Stimulated activated naive CD8-positive, alpha-beta T cell treated with anti-CD3 and anti-CD28 coated beads, Interleukin-15, Interleukin-2, amounts not matched to agents 100 U/mL and 50 U/mL, for 24 hours (primary cell): Measurements from ENCODE around the gene SF3A1.

ENCODE experiments used
- ATAC-seq: fragments of 150-1000 bp; cut with Tn5 transposase; one replicate; pipeline ENCODE4 v1.10.0; 2021
- DNase-seq: peaks from one replicate; pipeline ENCODE4 v3.0.0; 2021

The SF3A1 gene

DNA sequence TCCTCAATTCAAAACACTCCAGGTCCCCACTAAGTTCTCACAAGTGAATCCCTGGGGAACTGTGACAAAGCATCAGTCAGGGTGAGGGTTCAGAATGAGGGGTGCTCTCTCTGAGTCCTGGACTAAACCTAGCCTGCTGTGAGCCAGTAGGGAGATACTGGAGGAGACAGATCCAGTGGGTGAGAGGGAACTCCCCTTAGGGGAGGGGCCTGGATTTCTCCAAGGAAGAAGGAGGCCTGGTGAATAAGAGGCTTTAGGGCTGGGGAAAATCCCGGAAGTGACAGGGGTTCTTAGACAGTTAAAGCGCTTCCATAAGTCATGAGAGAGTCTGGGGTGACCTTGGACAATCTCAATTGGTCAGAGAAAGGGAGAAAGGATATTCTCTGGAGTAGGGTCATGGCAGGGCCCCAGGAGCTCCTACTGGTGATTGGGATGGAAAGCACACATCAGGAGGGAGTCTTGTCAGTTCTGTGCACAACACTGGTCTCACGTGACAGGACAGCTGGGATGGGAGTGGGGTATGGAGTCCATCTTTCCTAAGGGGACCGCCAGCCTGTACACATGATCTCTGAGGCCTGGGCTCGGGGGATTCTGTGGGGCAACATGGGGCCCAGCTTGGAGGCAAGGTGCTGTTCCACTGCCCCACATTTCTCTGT, 31.5 kb downstream of the SF3A1 start:
- no peak for DNase-seq
- ATAC-seq, result no peak

DNA sequence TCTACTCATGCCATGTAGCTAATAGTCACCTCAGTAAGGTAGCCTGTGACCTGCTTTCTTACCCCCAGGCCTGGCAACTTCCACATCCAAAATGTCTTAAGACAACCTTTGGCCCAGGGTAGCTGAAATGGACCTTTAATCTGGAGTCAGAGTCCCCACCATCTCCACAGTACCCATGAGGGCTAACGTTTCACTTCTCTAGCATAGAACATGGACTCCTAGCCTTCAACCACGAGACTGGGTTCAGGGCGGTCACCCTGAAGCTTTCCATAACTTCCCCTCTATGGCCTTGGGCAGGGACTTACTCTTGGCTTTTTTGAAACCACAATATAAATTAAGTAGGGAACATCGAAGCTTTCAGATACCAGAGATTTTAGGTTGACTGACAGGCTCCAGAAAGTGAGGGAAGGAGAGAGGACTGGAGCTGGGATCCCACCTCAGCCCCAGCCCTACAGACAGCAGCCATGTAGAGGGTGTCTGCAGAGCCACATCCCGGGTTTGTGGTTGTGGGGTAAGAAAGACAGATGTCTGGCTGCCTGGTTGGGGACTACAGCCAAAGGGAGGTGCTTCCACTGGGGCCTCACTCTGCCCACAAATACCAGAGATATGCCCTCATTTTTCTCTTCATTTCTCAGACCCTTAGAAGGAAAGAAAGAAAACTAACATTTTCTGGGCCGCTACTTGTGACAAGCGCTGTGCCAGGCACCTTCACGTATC, 32.5 kb downstream of the SF3A1 start:
- peak; percentile 60 for DNase-seq
- ATAC-seq, result peak; percentile 37

DNA sequence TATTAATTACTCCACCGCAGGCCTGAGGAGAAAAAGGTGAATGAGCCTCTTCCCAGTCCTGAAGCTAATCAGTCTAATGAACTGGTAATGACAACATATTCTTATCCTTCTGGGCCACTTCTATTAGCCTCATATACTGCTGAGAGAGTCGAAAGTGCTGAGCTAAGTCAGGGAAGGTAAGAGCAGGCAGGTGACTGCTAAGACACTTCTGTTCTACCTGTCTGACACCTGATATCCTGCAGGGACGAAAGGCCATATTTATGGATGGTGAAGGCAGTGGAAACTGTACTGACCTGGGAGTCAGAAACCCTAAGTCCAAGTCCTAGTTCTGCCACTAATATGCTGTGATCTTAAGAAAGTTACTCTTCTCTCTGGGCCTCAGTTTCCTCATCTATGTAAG, 33.4 kb downstream of the SF3A1 start:
- ATAC-seq (no peak), DNase-seq (no peak)

DNA sequence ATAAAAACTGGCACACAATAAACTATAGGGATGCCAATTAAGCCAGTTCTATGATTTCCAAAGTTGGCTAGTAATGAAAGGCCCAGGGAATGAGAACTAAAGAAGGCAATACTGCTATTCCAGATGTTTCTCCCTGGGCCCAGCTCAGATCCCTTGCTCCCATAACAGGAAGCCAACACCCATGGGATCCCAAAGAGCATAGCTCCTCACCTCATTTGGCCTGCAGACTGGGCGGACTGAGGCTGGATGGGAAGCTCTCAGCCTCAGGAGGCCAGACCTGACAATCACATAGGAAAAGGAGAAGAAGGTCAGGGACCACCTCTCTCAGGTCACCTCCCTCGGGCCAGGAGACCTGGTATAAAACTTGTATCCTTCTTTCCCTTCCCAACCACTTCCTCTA, 35.2 kb downstream of the SF3A1 start:
- no peak for ATAC-seq

DNA sequence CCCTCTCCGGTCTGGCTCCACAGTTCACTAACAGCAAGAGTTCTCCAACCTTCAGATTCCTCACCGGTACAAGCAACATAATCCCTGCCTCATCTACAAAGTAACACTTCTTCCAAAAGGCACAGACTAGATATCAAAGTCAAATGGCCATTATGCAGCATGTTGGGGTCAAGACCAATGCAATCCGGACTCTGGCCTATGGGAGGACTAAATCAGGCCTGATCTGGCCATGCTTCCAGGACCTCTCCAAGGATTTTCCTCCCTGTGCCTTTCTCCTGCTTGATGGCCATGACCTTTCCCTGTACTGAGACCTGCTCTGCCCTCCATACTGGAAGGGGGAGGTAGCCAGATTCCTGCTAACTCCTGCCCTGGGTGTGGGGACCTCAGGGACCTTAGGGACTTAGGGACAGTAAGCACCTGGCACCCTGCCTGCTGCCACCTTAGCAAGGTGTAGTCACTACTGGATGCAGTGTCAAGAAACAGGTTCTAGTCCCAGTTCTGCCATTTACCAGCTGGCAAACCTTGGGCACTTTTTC, 36.6 kb downstream of the SF3A1 start:
- ATAC-seq, result no peak
- DNase-seq, result no peak

More for the DNA sequence above, 35.2 kb downstream of the SF3A1 start:
- no peak for DNase-seq

DNA sequence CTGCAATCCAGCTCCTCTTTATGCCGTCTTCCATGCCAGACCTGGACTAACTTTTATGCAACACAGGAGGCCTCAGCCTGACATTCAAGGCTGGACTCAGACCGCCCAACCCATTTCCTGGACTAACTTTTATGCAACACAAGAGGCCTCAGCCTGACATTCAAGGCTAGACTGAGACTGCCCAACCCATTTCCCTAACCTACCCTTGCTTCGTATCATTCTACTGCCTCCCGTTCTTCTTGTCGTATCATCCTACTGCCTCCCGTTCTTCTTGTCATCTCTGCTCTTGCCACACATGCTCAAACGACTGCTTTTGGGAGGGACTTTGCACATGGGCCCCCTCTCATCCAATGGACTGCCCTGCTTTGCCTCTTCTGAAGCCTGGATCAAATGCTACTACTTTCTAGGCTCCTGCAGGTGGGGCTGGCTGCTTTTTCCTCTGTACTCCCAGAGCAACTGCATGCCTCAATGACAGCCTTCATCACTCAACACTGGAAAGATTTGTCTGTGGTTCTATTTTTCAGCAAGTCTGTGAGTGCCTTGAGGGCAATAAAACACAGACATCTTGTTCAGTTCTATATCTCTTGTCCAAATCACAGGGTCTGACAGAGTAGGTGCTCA, 37.8 kb downstream of the SF3A1 start:
- ATAC-seq (no peak), DNase-seq (no peak)

DNA sequence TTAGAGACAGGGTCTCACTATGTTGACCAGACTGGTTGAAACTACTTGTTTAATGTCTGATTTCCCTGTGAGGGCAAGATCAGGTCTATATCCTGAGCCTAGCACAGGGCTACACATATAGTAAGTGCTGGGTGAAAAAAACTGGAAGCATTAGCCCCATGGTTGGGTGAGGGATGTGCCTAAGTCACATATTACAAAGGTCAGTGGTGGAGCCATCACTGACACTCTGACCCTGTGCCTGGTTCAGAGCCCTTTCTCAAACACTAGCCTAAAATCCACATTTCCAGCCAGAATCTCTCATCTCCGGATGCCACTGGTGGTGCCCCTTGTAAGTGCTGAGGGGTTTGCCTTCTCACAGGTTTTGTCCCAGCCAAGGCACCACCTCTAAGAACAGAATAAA, 38.9 kb downstream of the SF3A1 start:
- ATAC-seq, result no peak
- no peak for DNase-seq

DNA sequence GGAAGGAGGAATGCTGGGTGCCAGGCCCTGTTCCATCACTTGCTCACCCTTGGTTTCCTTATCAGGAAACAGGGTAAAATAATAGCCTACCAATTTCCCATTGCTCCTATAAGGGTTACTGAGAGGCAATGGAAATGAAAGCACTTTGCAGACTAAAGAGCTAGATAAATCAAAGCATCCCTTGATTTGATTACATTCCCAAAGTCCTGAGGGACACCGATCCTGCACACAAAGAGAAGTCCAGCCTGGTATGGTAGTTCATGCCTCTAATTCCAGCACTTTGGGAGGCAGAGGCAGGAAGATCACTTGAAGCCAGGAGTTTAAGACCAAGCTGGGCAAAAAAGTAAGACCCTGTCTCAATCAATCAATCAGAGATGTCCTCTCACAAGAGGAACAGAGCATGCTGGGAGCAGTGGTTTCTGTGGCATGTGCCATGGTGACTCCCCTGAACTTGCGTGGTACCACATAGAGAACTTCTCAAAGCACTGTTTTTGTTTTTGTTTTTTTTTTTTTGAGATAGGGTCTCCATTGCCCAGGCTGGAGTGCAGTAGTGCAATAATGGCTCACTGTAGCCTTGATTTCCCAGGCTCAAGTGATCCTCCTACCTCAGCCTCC, 40.6 kb downstream of the SF3A1 start:
- ATAC-seq (no peak), DNase-seq (no peak)

DNA sequence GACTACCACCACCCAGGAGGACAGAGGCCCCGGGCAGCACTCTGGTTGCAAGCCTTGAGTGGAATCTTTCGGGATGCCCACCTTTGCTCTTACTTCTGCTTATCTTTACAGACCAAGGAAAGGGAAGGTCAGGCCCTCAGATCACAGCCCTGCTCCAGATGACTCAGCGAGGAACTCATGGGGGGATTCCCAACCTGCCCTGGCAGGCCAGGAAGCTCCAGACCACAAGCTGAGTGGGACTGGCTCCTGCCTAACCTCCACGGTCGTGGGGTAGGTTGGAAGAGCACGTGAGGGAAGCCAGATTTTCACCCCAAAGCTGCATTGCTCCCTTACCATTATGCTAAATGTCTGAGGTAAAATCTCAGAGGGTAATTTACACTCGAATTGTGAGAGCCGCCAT, 41.8 kb downstream of the SF3A1 start:
- ATAC-seq (peak; percentile 66), DNase-seq (peak; percentile 69)

DNA sequence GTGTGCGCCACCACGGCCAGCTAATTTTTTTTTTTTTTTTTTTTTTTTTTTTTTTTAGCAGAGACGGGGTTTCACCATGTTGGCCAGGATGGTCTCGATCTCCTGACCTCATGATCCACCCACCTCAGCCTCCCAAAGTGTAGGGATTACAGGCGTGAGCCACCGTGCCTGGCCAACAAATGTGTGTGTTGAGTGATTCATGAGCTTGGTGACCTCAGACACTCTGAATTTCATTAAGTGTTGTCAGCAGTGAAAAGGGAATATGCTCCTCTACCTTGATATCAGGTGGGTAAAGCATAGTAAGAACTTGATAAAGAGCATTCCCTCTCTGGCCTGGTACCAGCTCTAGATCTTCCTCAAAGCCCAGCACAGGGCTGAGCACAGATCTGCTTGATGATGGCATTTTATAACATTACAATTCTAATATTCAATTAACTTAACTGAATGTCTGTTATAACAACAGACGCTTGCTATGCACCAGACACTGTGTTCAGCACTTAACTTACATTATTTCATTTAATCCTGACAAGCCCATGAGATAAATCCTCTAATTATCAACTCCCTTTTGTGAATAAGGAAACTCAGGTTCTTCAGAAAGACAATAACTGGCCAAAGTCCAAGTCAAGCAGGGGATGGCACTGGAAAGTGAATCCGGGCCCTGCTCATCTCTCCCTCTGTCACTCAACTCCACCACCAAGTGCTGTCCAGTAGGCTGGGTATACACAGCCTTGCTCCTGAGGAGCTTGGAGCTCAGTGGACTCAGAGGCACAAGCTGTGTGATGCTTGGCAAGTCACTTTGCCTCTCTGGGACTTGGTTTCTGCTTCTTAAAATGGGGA, 42.9 kb downstream of the SF3A1 start:
- no peak for DNase-seq
- ATAC-seq, result no peak

DNA sequence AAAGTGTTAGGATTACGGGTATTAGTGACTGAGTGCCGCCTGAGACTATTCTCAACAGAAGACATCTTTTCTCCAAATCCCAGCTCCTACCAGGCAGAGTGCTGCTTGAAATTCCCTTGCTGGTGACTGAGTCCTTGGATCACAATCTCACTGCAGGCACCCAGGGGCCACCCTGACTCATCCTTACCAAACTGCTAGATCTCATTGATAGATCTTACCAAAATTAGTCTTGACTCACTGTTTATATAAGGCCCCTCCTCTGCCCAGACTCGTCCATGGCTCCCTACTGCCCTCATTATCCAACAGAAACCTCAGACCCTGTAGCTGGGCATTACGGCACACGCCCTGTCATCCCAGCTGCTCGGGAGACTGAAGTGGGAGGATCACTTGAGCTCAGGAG, 44.6 kb downstream of the SF3A1 start:
- ATAC-seq (peak; percentile 41), DNase-seq (no peak)

DNA sequence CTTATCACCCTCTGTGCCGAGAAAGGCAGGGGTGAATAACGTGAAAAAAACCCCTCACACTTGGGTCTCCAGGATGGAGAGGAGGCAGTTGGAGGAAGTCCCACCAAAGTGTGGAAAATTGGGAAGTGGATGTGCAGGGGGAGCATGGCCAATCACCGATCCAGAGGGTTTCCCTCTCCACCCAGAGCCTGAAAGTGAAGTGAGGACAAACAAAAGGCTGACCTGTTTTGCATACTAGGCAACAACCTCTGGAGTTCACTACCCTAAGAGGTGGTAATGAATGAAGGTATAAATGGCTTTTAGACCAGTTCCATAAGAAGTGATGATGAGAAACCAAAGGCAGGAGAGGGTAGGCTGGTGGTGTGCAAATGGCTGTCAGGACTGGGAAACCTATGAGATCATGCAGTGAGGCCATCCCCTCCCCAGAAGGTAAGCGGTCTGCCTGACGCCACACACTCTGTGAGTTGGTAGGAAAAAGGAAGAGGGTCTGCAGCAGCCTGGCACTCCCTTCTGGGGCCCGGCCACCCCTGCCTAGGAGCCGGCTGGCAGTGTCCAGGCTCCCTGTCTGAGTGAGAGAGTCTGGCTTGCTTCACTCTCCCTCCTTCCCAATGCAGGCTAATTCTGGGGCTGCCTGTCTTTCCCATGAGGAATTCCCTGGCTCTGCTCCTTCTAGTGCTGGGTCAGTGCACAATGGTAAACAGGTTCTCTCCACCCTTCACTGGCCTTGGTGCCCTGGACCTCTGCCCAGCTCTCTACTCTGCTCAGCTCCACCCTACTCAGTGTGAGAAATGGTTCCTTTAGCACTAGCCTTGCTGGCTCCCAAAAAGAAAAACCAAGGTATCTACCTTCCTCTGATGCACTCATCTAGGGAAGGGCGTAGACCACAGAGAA, 45.6 kb downstream of the SF3A1 start:
- ATAC-seq (no peak), DNase-seq (no peak)

DNA sequence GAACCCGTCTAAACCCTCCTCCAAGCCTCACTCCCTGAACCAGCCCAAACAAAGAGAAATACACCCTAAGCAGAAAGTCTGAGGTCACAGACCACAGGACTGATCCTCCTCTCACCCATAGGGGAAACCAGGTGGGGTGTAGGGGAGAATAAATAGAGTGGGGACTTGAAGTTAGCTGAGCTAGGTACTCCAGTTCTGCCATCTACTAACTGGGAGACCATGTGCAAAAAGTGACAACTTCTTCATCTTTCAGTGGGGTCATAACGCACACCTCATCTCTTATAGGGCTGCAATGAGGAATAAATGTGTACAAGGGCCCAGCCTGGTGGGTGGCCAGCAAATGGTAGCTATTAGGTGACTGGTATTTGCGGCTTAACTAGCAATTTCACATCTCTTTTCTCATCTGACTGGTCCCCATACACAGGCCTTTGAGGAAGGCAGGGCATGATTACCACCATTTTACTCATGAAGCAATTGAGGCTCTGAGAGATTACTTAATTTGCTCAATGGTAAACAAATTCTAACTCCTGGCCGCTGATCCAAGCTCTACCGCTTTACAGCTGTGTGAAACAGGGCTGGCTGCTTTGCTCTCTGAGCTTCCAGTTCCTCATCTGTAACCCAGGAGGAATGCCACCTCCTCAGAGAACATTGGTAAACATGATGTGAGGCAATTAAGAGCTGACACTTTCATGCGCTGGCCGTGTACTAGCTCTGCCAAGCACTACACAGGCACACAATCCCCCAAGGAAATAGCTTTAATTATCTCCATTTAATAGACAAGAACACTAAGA, 46.5 kb downstream of the SF3A1 start:
- no peak for DNase-seq
- peak; percentile 45 for ATAC-seq

DNA sequence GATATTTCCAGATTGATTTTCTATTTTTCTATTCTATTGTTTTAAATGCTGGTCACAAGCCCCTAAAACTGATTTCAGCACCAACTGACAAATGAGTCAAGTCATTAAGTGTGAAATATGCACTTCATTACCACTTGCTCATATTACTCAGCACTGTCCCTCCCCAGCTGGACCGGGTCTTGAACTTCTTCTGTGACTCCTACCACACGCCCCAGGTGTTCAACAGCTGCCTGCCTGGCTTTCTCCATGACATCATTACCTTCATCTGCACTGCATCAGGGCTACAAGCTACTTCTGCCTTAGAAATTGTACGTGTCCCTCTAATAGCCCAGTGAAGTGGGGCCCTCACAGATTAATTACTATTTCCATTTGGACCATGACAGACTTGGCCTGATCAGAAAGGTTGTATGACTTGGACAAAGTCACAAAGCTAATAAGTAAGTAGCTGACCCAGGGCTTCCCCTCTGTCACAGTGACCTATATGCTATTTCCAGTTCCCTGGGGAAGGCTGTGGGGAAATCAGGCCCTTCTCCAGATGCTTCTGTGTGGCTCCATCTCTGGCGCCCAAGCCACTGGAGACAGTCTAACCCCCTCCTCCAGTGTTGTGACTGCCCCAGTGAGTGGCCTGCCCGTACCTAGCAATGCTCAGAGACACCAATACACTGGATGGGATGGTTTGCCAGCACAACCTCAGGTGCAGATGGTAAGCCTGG, 48.0 kb downstream of the SF3A1 start:
- no peak for ATAC-seq

DNA sequence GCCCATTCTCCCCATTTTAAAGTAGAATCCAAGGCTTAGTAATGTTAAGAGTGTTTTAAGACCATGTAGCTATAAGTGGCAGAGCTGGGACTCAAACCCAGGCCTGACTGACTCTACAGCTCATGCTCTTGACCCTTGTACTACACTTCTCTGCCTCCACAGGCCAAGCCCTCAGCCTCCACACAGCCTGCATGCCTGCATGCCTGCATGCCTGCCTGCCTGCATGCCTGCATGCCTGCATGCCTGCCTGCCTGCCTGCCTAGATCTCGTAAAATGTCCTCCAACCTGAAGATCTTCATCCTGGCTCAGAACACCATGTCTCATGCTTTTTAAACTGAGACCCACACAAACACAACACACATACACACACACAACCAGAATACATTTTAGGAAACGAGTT, 48.6 kb downstream of the SF3A1 start:
- DNase-seq (no peak), ATAC-seq (no peak)

More for the DNA sequence above, 48.0 kb downstream of the SF3A1 start:
- DNase-seq, result no peak

DNA sequence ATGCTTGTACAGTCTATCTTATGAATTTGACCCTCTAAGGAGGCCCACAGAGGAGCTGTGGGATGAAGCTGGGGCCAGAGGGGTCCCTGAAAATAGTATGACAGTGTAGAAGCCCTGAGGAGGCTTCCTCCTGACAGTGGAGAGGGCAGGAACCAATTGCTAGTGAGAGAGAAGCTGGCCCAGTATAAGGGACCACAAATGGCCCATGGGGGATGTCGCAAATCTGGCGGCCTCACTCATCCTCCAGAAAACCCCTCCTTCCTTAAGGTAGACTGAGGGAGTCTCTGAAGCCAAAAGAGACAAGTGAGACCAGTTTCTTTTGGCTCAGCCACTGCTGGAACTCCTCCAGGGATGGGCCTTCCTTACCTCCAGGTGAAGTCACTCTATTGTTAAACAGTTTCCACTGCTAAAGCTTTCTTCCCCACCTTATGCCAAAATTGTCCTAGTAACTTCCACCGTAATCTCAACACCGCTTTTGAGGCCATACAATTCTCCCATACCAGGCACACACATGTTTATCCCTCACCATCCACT, 49.6 kb downstream of the SF3A1 start:
- DNase-seq (no peak), ATAC-seq (no peak)

DNA sequence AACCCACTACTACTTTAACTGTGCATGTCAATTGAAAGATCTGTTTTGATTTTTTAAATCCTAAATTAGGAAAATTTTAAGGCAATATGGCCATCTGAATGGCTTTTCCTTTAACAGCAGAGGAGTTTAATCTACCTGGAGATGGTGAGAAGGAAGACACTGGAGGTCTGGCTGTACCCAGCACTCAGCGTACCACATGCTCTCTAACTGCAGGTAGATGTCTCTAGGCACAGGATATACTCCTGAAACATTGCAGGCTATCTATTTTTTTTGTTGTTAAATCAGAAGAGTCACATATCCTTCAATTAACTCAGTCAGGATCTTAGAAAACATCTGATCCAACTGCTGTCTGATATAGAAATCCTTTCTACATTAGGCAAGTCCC, 50.1 kb downstream of the SF3A1 start:
- no peak for DNase-seq
- no peak for ATAC-seq

DNA sequence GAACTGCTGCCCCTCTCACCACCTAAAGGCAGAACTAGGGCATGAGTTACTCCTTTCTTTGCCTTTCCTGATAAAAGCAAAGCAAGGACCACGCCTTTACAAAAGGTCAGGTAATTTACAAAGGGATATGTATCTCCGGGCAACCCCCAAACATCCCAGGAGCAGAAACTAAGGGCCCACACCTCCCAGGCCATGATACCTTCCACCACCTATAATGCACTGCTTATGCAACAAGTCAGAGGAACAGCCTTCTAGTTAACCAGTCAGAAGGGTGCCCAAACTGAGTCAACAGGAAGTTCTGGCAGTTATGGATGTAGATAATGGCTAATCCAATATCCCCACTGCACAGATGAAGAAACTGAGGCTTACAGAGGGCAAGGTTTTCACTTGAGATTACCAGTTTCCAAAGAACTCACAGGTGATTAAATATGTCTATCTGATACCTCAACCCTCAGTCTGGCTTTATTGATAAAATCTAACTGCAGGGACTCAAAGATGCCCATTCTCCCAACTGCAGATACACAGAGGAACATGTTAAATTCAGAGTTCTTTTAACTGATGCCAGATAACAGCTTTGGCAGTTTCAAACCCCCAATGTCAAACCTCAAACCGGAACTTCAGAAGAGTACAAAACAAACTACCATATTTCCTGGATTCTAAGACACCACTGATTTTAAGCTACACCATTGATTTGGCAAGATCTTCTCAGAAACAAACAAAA, 50.6 kb downstream of the SF3A1 start:
- peak; percentile 44 for ATAC-seq
- DNase-seq, result no peak

DNA sequence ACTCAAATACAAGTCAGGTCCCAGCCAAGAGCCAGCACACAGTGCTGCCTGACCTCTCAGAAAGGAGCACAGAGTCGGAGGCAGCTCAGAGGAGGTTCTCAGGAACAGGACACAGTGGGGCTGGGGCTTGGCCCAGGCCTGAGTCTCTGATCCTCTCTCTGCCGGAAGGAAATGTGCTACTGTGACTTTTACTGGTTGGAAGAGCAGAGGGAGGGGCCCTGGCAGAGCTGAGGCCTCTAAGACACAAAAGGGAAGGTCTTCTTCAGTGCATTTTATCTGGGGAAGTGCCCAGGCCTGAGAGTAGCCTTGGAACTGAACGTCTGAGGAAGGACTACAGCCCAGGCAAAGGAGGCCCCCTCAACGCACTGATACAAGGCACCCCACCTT, 51.2 kb downstream of the SF3A1 start:
- DNase-seq, result peak; percentile 55

More for the DNA sequence above, 51.2 kb downstream of the SF3A1 start:
- ATAC-seq, result peak; percentile 71
